A549 (cell line): ENCODE results near the gene PLEKHH1. TPM values are rescaled to one million over a fixed set of nuclear protein-coding genes. Genes with fewer than 3 reads are reported as not detected.

Experiments
- ATAC-seq, 2 experiments: fragments of 200-7000 bp in 1 of 2; fragments of >200 bp in 1 of 2; cut with Nextera tagmentation in 1 of 2; cut with Tn5 transposase in 1 of 2; 3 replicates each; pipeline versions ENCODE4 v1.8.0 to v1.9.1; 2018 to 2020; ENCODE audit warnings: mild to moderate bottlenecking in 1 of 2, moderate library complexity in 1 of 2
- CTCF ChIA-PET: fragments of 300-600 bp; sonication (Branson Sonifier 250); formaldehyde crosslinking; extraction: SDS; loops from one replicate; lab custom pipeline; 2021; ENCODE audit warnings: antibody characterized with exemption, inconsistent platforms; lab: Yijun Ruan, JAX
- POLR2A ChIA-PET: fragments of 350-600 bp; formaldehyde crosslinking; extraction: SDS; loops from one replicate; lab custom pipeline; 2021; ENCODE audit warnings: antibody characterized with exemption, inconsistent platforms; lab: Yijun Ruan, JAX
- DNase-seq, 2 experiments: peaks; one replicate each; pipeline versions ENCODE4 v3.0.0 to v3.0.0-alpha.2; 2011 to 2016; ENCODE audit warnings: low read depth in 1 of 2, low spot score in 1 of 2
- FAIRE-seq: peaks from 2 replicates; lab custom pipeline; 2011; peaks lifted over from hg19 to GRCh38; lab: Jason Lieb, UNC
- H3K27ac ChIP-seq, 2 experiments: fragments of >200 bp; sonication (Bioruptor Twin); formaldehyde crosslinking; 3 replicates each; pipeline ENCODE4 v1.5.1; 2016 to 2017
- H3K4me1 ChIP-seq: fragments of >200 bp; sonication (Bioruptor Twin); formaldehyde crosslinking; 3 replicates; pipeline ENCODE4 v1.6.1; 2016
- H3K4me2 ChIP-seq: fragments of >200 bp; sonication (Bioruptor Twin); formaldehyde crosslinking; 3 replicates; pipeline ENCODE4 v1.6.1; 2016
- H3K4me3 ChIP-seq: fragments of >200 bp; sonication (Bioruptor Twin); formaldehyde crosslinking; 3 replicates; pipeline ENCODE4 v1.5.1; 2016
- H3K9me3 ChIP-seq: fragments of >200 bp; sonication (Bioruptor Twin); formaldehyde crosslinking; 3 replicates; pipeline ENCODE4 v1.6.1; 2016
- ATOH8 ChIP-seq: fragments of 250-450 bp; sonication (Bioruptor Pico); IDR thresholded peaks from 2 replicates; pipeline ENCODE4 v1.5.0; 2020; ENCODE audit warnings: low read depth, mild to moderate bottlenecking, moderate library complexity
- CEBPB ChIP-seq, 2 experiments: fragments of >200 bp in 1 of 2; sonication (Bioruptor Twin) in 1 of 2; formaldehyde crosslinking in 1 of 2; IDR thresholded peaks; 2 replicates each; pipeline ENCODE4 v1.6.1; 2012 to 2016
- CHD2 ChIP-seq: fragments of 150-350 bp; IDR thresholded peaks from 2 replicates; pipeline ENCODE4 v1.6.1; 2014; ENCODE audit warnings: low read length; ENCODE audit not compliant: partially characterized antibody
- CHD4 ChIP-seq: fragments of 200-600 bp; sonication (generic); IDR thresholded peaks from 2 replicates; pipeline ENCODE4 v1.6.1; 2016; ENCODE audit warnings: antibody characterized with exemption, mild to moderate bottlenecking, borderline replicate concordance
- EHF ChIP-seq: fragments of 250-450 bp; sonication (Bioruptor Pico); IDR thresholded peaks from 2 replicates; pipeline ENCODE4 v1.5.0; 2020; ENCODE audit warnings: mild to moderate bottlenecking
- EP300 ChIP-seq, 2 experiments: fragments of >200 bp; sonication (Bioruptor Twin); formaldehyde crosslinking; IDR thresholded peaks; 2 replicates in 1 of 2; 3 replicates in 1 of 2; pipeline ENCODE4 v1.6.1; 2016 to 2017
- FOSL2 ChIP-seq, 2 experiments: fragments of 450-650 bp in 1 of 2; fragments of >200 bp in 1 of 2; sonication (Bioruptor Twin) in 1 of 2; formaldehyde crosslinking; IDR thresholded peaks; 2 replicates each; pipeline versions ENCODE4 v1.5.0 to v1.6.1; 2016 to 2020; ENCODE audit warnings: mild to moderate bottlenecking in 1 of 2, moderate library complexity in 1 of 2
- GATA3 ChIP-seq: IDR thresholded peaks from 2 replicates; pipeline ENCODE4 v1.6.1; 2012; ENCODE audit warnings: borderline replicate concordance
- HDAC2 ChIP-seq: fragments of 200-600 bp; sonication (generic); IDR thresholded peaks from 2 replicates; pipeline ENCODE4 v1.6.1; 2016
- HEYL ChIP-seq: fragments of 250-450 bp; sonication (Bioruptor Pico); IDR thresholded peaks from 2 replicates; pipeline ENCODE4 v1.8.0; 2021; ENCODE audit warnings: mild to moderate bottlenecking, moderate library complexity
- HOXA7 ChIP-seq: fragments of 250-450 bp; sonication (Bioruptor Pico); IDR thresholded peaks from 2 replicates; pipeline ENCODE4 v1.5.0; 2020; ENCODE audit warnings: mild to moderate bottlenecking, moderate library complexity
- HOXB5 ChIP-seq: fragments of 250-450 bp; sonication (Bioruptor Pico); IDR thresholded peaks from 2 replicates; pipeline ENCODE4 v1.5.0; 2020; ENCODE audit warnings: mild to moderate bottlenecking, moderate library complexity
- KDM5A ChIP-seq: fragments of 200-600 bp; sonication (generic); IDR thresholded peaks from 2 replicates; pipeline ENCODE4 v1.6.1; 2016; ENCODE audit warnings: antibody characterized with exemption, mild to moderate bottlenecking
- MAX ChIP-seq: IDR thresholded peaks from 2 replicates; pipeline ENCODE4 v1.6.1; 2012
- MAZ ChIP-seq: fragments of 150-350 bp; IDR thresholded peaks from 2 replicates; pipeline ENCODE4 v1.6.1; 2014; ENCODE audit warnings: antibody characterized with exemption, low read depth, low read length, borderline replicate concordance
- NFE2L2 ChIP-seq: fragments of 150-350 bp; conservative IDR thresholded peaks from 2 replicates; pipeline ENCODE4 v1.6.1; 2014; ENCODE audit warnings: low read length
- POLR2A ChIP-seq: IDR thresholded peaks from 2 replicates; pipeline ENCODE4 v1.6.1; 2012; ENCODE audit warnings: mild to moderate bottlenecking, low read length
- RARB ChIP-seq: fragments of 250-450 bp; sonication (Bioruptor Pico); IDR thresholded peaks from 2 replicates; pipeline ENCODE4 v1.8.0; 2021; ENCODE audit warnings: mild to moderate bottlenecking, moderate library complexity
- SMC3 ChIP-seq: fragments of >200 bp; sonication (Bioruptor Twin); formaldehyde crosslinking; IDR thresholded peaks from 3 replicates; pipeline ENCODE4 v1.6.1; 2018; ENCODE audit warnings: inconsistent platforms
- SREBF2 ChIP-seq: fragments of 450-650 bp; IDR thresholded peaks from 2 replicates; pipeline ENCODE4 v1.6.1; 2014; ENCODE audit warnings: mild to moderate bottlenecking, moderate library complexity
- TP53 ChIP-seq: fragments of 250-450 bp; sonication (Bioruptor Pico); IDR thresholded peaks from 2 replicates; pipeline ENCODE4 v1.5.0; 2021; ENCODE audit warnings: mild to moderate bottlenecking, moderate library complexity
- ZC3H11A ChIP-seq: fragments of 450-650 bp; IDR thresholded peaks from 2 replicates; pipeline ENCODE4 v1.6.1; 2014; ENCODE audit warnings: antibody characterized with exemption, mild to moderate bottlenecking
- ZFP36 ChIP-seq: fragments of 450-650 bp; IDR thresholded peaks from 2 replicates; pipeline ENCODE4 v1.6.1; 2014; ENCODE audit warnings: borderline replicate concordance; ENCODE audit not compliant: partially characterized antibody
- WGBS: methylation state at CpG from one replicate; pipeline ENCODE4 v1.1.6; 2017; ENCODE audit errors: missing lambda C conversion rate; 5-methylcytosine and 5-hydroxymethylcytosine counted together
- polyA plus RNA-seq, 4 experiments: library from polyadenylated mRNA; depleted of rRNA in 3 of 4; stranded (reverse); fragments of >200 nt; fragmentation: RNase III in 1 of 4; extraction: RNeasy Plus Mini Kit Qiagen cat#74134 plus additional on column Dnase treatment in 1 of 4; gene quantifications; 2 replicates in 3 of 4; 3 replicates in 1 of 4; pipeline ENCODE4 v1.2.3, GENCODE V29; 2011 to 2017
- small RNA-seq, 6 experiments: library from RNA; depleted of rRNA; stranded (forward); fragments of <200 nt; gene quantifications; one replicate each; pipeline ENCODE3, GENCODE V24; 2012
- TF ChIP-seq, protein P1 (sequence below): fragments of >200 bp; sonication (Bioruptor Twin); formaldehyde crosslinking; IDR thresholded peaks from 3 replicates; pipeline ENCODE4 v1.5.1; 2016

PLEKHH1 gene
- polyA plus RNA-seq, 2 of the 4 experiments (the other 2 are of a cell fraction): 3.5 to 5.1 TPM

DNA sequence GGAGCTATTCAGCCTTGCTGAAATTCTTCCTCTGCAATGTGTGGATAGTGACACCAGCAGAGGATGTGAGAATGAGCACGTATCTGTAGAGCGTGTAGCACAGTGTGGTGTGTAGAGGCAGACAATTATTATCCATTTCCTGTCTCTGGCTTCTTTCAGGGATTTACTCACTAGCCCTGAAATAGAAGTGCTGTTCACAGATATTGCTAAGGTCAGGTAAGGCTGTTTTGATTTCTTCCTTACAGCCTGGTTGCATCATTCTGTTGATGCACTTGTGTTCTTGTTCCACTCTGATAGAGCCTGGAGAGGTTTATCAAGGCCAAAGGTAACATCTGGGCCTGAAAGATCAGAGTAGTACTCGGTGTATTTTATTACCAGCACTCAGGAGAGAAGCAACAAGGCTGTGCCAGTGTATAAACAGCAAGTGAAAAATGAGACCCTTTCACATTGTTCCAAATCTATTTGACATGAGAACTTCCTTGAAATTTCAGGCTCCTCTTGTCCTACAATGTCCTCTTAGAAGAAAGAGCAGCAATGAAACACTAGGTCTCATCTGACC, 103.3 kb downstream of the PLEKHH1 start:
- H3K4me3 ChIP-seq: no peak overlapping the region
- no peak overlapping the region for H3K4me2 ChIP-seq
- DNase-seq: no peak
- peaks cover 5% of the 10 kb centered on the region; the same call in 2 of the 3 replicates for H3K4me1 ChIP-seq
- ChIA-PET POLR2A (no interaction called here), CTCF (interaction anchor here (1.2 to 2.3 kb wide), 3 partner anchors 17 to 68 kb away, joined by 3 to 5 read pairs (median 4); partner anchors contain the start of gene ARG2)
- FAIRE-seq: no peak
- TF ChIP-seq HEYL (CRISPR knock-in tag): no peak
- no peak for TF ChIP-seq RARB (CRISPR knock-in tag)
- TF ChIP-seq TP53 (CRISPR knock-in tag): no peak
- TF ChIP-seq GATA3: no peak
- no peak for TF ChIP-seq CEBPB (IDR thresholded peaks at IDR 0.05)
- no peak for TF ChIP-seq ZC3H11A
- TF ChIP-seq CHD2: no peak
- TF ChIP-seq POLR2A: no peak
- TF ChIP-seq ZFP36: no peak
- no peak for TF ChIP-seq NFE2L2
- TF ChIP-seq, protein P1, sequence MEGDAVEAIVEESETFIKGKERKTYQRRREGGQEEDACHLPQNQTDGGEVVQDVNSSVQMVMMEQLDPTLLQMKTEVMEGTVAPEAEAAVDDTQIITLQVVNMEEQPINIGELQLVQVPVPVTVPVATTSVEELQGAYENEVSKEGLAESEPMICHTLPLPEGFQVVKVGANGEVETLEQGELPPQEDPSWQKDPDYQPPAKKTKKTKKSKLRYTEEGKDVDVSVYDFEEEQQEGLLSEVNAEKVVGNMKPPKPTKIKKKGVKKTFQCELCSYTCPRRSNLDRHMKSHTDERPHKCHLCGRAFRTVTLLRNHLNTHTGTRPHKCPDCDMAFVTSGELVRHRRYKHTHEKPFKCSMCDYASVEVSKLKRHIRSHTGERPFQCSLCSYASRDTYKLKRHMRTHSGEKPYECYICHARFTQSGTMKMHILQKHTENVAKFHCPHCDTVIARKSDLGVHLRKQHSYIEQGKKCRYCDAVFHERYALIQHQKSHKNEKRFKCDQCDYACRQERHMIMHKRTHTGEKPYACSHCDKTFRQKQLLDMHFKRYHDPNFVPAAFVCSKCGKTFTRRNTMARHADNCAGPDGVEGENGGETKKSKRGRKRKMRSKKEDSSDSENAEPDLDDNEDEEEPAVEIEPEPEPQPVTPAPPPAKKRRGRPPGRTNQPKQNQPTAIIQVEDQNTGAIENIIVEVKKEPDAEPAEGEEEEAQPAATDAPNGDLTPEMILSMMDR: no peak
- no peak for TF ChIP-seq CHD4
- no peak for TF ChIP-seq HDAC2
- no peak for TF ChIP-seq EHF (CRISPR knock-in tag)
- no peak for TF ChIP-seq EP300 (IDR thresholded peaks at IDR 0.05)
- no peak overlapping the region for H3K27ac ChIP-seq
- 55% methylated on average over 3 of the region's 3 CpGs for WGBS
- no peaks in the 10 kb centered on the region for H3K9me3 ChIP-seq
- no peak for ATAC-seq

- POLR2A ChIA-PET: no interaction called here
Measured at GRCh38 chr14:67638642-67639041, 105.6 kb downstream of the PLEKHH1 start.

More at GRCh38 chr14:67638642-67639041, 105.6 kb downstream of the PLEKHH1 start:
- CTCF ChIA-PET: no interaction called here
- Histone ChIP-seq H3K27ac (no peak overlapping the region), H3K9me3 (no peaks in the 10 kb centered on the region), H3K4me1 (peaks cover 5% of the 10 kb centered on the region; the same call in 2 of the 3 replicates), H3K4me3 (no peak overlapping the region), H3K4me2 (no peak overlapping the region)
- WGBS: 90% methylated on average over 3 of the region's 3 CpGs
- DNase-seq: no peak
- TF ChIP-seq ATOH8 (CRISPR knock-in tag) (no peak), TP53 (CRISPR knock-in tag) (no peak), SMC3 (no peak), MAX (no peak), HOXA7 (CRISPR knock-in tag) (no peak), MAZ (no peak), CHD4 (no peak), FOSL2 (IDR thresholded peaks at IDR 0.05) (no peak), FOSL2 (CRISPR knock-in tag; IDR thresholded peaks at IDR 0.05) (no peak), SREBF2 (no peak), HOXB5 (CRISPR knock-in tag) (no peak), KDM5A (no peak)
- no peak for FAIRE-seq
- no peak for ATAC-seq

Small RNAs within 50 kb of the gene (small RNA-seq; reads per million reads assigned to genes)
- gene AL132640.3: 0 reads per million in 6 experiments
- gene RF00019: 0 reads per million in 6 experiments

Other genes starting within 250 kb of the PLEKHH1 start
- gene ATP6V1D, start 173.5 kb upstream of the PLEKHH1 start, polyA plus RNA-seq (2011; rRNA removed): 70.4 and 81.7 TPM in 2 replicates
- 95.0 to 104 TPM (median 101 TPM) in 3 replicates for gene ATP6V1D, start 173.5 kb upstream of the PLEKHH1 start, polyA plus RNA-seq (2017; fragmentation: RNase III; extraction: RNeasy Plus Mini Kit Qiagen cat#74134 plus additional on column Dnase treatment)
- 192 and 393 TPM in 2 replicates for gene EIF2S1, start 173.0 kb upstream of the PLEKHH1 start, polyA plus RNA-seq (2011; rRNA removed)
- 385 to 465 TPM (median 404 TPM) in 3 replicates for gene EIF2S1, start 173.0 kb upstream of the PLEKHH1 start, polyA plus RNA-seq (2017; fragmentation: RNase III; extraction: RNeasy Plus Mini Kit Qiagen cat#74134 plus additional on column Dnase treatment)
- gene PLEK2, start 121.1 kb upstream of the PLEKHH1 start, polyA plus RNA-seq (2011; rRNA removed): 14.7 and 15.1 TPM in 2 replicates
- gene PLEK2, start 121.1 kb upstream of the PLEKHH1 start, polyA plus RNA-seq (2017; fragmentation: RNase III; extraction: RNeasy Plus Mini Kit Qiagen cat#74134 plus additional on column Dnase treatment): 13.0 to 16.1 TPM (median 14.6 TPM) in 3 replicates
- 0.19 and 0.28 TPM in 2 replicates for gene TMEM229B, start 44.6 kb upstream of the PLEKHH1 start, polyA plus RNA-seq (2011; rRNA removed)
- gene TMEM229B, start 44.6 kb upstream of the PLEKHH1 start, polyA plus RNA-seq (2017; fragmentation: RNase III; extraction: RNeasy Plus Mini Kit Qiagen cat#74134 plus additional on column Dnase treatment): 0.22 to 0.40 TPM (median 0.31 TPM) in 3 replicates
- gene PIGH, start 67.0 kb downstream of the PLEKHH1 start, polyA plus RNA-seq (2011; rRNA removed): 37.2 and 46.2 TPM in 2 replicates
- gene PIGH, start 67.0 kb downstream of the PLEKHH1 start, polyA plus RNA-seq (2017; fragmentation: RNase III; extraction: RNeasy Plus Mini Kit Qiagen cat#74134 plus additional on column Dnase treatment): 19.3 to 21.1 TPM (median 20.1 TPM) in 3 replicates
- gene ARG2, start 86.6 kb downstream of the PLEKHH1 start, polyA plus RNA-seq (2011; rRNA removed): 2.5 TPM in 2 replicates
- 1.3 to 2.5 TPM (median 1.8 TPM) in 3 replicates for gene ARG2, start 86.6 kb downstream of the PLEKHH1 start, polyA plus RNA-seq (2017; fragmentation: RNase III; extraction: RNeasy Plus Mini Kit Qiagen cat#74134 plus additional on column Dnase treatment)
- 77.2 and 102 TPM in 2 replicates for gene VTI1B, start 141.3 kb downstream of the PLEKHH1 start, polyA plus RNA-seq (2011; rRNA removed)
- gene VTI1B, start 141.3 kb downstream of the PLEKHH1 start, polyA plus RNA-seq (2017; fragmentation: RNase III; extraction: RNeasy Plus Mini Kit Qiagen cat#74134 plus additional on column Dnase treatment): 77.5 to 89.1 TPM (median 81.9 TPM) in 3 replicates
- 132 and 146 TPM in 2 replicates for gene RDH11, start 162.5 kb downstream of the PLEKHH1 start, polyA plus RNA-seq (2011; rRNA removed)
- 62.1 to 85.7 TPM (median 83.8 TPM) in 3 replicates for gene RDH11, start 162.5 kb downstream of the PLEKHH1 start, polyA plus RNA-seq (2017; fragmentation: RNase III; extraction: RNeasy Plus Mini Kit Qiagen cat#74134 plus additional on column Dnase treatment)
- gene RDH12, start 168.6 kb downstream of the PLEKHH1 start, polyA plus RNA-seq (2011; rRNA removed): 0.12 and 0.20 TPM in 2 replicates
- gene RDH12, start 168.6 kb downstream of the PLEKHH1 start, polyA plus RNA-seq (2017; fragmentation: RNase III; extraction: RNeasy Plus Mini Kit Qiagen cat#74134 plus additional on column Dnase treatment): 0.05 to 0.14 TPM (median 0.09 TPM) in 3 replicates